ENCODE data around the gene SYNE2.

- TF ChIP-seq REST (IDR thresholded peaks at IDR 0.05; ENCODE audit: borderline replicate concordance) (no peak), EZH2 (IDR thresholded peaks at IDR 0.05; ENCODE audit: borderline replicate concordance, insufficient read depth, low read length, poor library complexity, severe bottlenecking) (no peak), POLR2AphosphoS5 (IDR thresholded peaks at IDR 0.05) (no peak), RAD21 (conservative IDR thresholded peaks at IDR 0.05) (no peak), TAF1 (IDR thresholded peaks at IDR 0.05; ENCODE audit: low read depth) (no peak), SMC3 (conservative IDR thresholded peaks at IDR 0.05; ENCODE audit: poor library complexity) (no peak), MXI1 (conservative IDR thresholded peaks at IDR 0.05; ENCODE audit: poor library complexity, severe bottlenecking) (no peak), EP300 (conservative IDR thresholded peaks at IDR 0.05; ENCODE audit: poor library complexity, severe bottlenecking) (no peak)
- TF ChIP-seq, protein P1, sequence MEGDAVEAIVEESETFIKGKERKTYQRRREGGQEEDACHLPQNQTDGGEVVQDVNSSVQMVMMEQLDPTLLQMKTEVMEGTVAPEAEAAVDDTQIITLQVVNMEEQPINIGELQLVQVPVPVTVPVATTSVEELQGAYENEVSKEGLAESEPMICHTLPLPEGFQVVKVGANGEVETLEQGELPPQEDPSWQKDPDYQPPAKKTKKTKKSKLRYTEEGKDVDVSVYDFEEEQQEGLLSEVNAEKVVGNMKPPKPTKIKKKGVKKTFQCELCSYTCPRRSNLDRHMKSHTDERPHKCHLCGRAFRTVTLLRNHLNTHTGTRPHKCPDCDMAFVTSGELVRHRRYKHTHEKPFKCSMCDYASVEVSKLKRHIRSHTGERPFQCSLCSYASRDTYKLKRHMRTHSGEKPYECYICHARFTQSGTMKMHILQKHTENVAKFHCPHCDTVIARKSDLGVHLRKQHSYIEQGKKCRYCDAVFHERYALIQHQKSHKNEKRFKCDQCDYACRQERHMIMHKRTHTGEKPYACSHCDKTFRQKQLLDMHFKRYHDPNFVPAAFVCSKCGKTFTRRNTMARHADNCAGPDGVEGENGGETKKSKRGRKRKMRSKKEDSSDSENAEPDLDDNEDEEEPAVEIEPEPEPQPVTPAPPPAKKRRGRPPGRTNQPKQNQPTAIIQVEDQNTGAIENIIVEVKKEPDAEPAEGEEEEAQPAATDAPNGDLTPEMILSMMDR (IDR thresholded peaks at IDR 0.05; ENCODE audit: poor library complexity, severe bottlenecking): no peak
These were observed 134.2 kb downstream of the SYNE2 start for GRCh38 chr14:63986789-63987533.

Data from neural cell (in vitro differentiated cells).